Measurements from ENCODE around the gene PRKCH. TPM values are rescaled to one million over a fixed set of nuclear protein-coding genes. Genes with fewer than 3 reads are reported as not detected.

The PRKCH gene
- total RNA-seq: 15.5 TPM
- polyA plus RNA-seq (ENCODE audit: insufficient read depth in 1 of 8, insufficient read length in 8 of 8, low replicate concordance in 1 of 8): 10 to 100 TPM; 10.2 to 15.2 (median 12.1) TPM
- long read RNA-seq, donor 1, partial matches to known transcripts: 0 of 1 reads
- long read RNA-seq, donor 1, other reads (novel, unspliced or antisense): 0 of 1 reads
- long read RNA-seq, donor 2: 0 reads
- long read RNA-seq, donor 3, partial matches to known transcripts: 0 of 1 reads
- long read RNA-seq, donor 3, other reads (novel, unspliced or antisense): 0 of 1 reads
- long read RNA-seq, donor 4, partial matches to known transcripts: 0 of 1 reads
- long read RNA-seq, donor 4, other reads (novel, unspliced or antisense): 0 of 1 reads
- long read RNA-seq, donor 5: 0 reads
- long read RNA-seq, donor 6, partial matches to known transcripts: 0 of 2 reads
- long read RNA-seq, donor 6, other reads (novel, unspliced or antisense): 0 of 2 reads
- long read RNA-seq, donor 7, partial matches to known transcripts: 0 of 1 reads
- long read RNA-seq, donor 7, other reads (novel, unspliced or antisense): 0 of 1 reads
- long read RNA-seq, donor 8, partial matches to known transcripts: 0 of 4 reads
- long read RNA-seq, donor 8, other reads (novel, unspliced or antisense): 0 of 4 reads
- long read RNA-seq, donor 9, partial matches to known transcripts: 0 of 3 reads
- long read RNA-seq, donor 9, other reads (novel, unspliced or antisense): 0 of 3 reads
- long read RNA-seq, donor 10, partial matches to known transcripts: 5 of 7 reads
- long read RNA-seq, donor 10, other reads (novel, unspliced or antisense): 0 of 7 reads
- long read RNA-seq, donor 11: 0 reads

DNA sequence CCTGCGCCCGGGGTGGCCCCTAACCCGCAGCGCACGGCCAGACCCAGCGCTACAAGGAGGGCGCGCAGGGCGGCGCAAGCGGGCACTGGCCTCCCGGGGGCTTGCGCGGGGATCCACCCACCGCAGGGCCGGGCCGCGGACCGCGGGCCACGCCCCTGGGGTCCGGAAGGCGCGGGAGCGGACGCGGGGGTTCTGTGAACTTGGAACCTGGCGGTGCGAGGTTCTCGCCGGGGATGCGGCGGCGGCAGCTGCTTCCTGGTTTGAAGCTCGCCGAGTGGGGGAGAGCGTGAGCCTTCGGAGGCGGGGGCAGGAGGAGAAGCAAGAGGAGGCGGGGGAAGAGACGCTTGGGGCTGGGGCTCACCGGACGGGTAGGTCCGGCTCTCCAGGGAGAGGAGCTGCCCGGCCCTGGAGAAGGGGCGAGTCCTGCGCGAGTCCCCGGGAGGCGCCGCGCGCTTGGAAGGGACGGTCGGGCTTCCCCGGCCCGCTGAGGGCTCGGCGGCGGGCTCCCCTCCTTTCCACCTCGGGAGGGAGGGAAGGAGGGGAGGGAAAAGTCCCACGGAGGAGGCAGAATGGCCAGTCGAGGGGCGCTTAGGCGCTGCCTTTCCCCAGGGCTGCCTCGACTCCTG lies at the start of gene PRKCH:
TSS of gene PRKCH (plus strand) at position 195 of the 626 bp plus-strand sequence. CDS start 523 bp downstream, outside the sequence.
- peak within 1 kb of the TSS; percentile 69 for H3K27ac ChIP-seq (ENCODE audit: low read length)
- under 1% methylated on average over 65 of the region's 66 CpGs for WGBS (ENCODE audit: insufficient coverage)
- peak; percentile 71 for DNase-seq
- H3K27me3 ChIP-seq (ENCODE audit: control insufficient read depth, insufficient read depth, low read length): peaks cover 46% of the 10 kb centered on the region
- H3K36me3 ChIP-seq (ENCODE audit: control insufficient read depth, insufficient read depth, low read length): no peaks in the 10 kb centered on the region
- H3K9me3 ChIP-seq (replicated peaks; ENCODE audit: control insufficient read depth, low read depth, low read length): no peaks in the 10 kb centered on the region
- H3K4me1 ChIP-seq (ENCODE audit: control insufficient read depth, insufficient read depth, low read length): peaks cover 14% of the 10 kb centered on the region
- H3K4me3 ChIP-seq (ENCODE audit: low read length): peak within 1 kb of the TSS; percentile 53

DNA sequence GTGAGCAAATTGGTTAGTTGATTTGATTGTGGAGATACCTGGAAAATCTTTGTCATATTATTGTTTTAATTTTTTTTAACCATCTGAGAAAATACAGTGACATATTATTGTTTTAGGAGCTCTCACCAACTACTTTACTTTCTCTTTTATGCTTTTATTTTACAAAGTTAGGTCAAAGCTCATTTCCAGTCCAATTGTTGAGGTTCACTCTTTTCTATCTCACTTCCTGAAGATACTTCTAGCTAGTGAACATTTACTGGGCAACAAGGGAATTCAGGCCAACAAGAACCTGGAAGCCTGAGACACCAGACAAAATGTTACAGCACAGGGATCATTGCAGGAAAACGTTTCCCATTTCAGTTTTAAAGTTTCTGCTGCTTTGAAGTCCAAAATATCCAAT lies 44.1 kb upstream of the PRKCH start:
- Histone ChIP-seq H3K36me3 (ENCODE audit: control insufficient read depth, insufficient read depth, low read length) (no peaks in the 10 kb centered on the region), H3K27me3 (ENCODE audit: control insufficient read depth, insufficient read depth, low read length) (peaks cover 19% of the 10 kb centered on the region), H3K4me1 (ENCODE audit: control insufficient read depth, insufficient read depth, low read length) (peaks cover 10% of the 10 kb centered on the region), H3K4me3 (ENCODE audit: low read length) (no peak overlapping the region), H3K9me3 (replicated peaks; ENCODE audit: control insufficient read depth, low read depth, low read length) (no peaks in the 10 kb centered on the region), H3K27ac (ENCODE audit: low read length) (no peak overlapping the region)
- DNase-seq: no peak
- no CpG with 5 or more reads among the region's 1 CpG for WGBS (ENCODE audit: insufficient coverage)

DNA sequence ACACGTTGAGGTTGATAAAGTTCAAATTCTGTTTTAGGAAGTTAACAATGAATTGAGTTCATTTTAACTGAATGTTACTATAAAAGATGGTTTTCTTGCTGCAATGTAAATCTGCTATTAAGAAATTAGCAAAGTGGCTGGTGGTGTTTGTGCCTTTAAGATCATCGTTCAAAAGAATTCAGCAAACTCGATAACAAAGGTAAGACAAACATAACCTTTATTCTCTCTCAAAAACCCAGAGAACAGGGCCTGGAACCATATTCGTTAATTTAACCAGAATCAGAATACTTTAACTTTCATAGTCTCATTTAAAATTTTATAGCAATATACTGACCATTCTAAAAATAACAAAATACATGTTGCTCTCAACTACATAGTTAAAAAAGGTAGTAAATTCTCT lies 43.6 kb upstream of the PRKCH start:
- Histone ChIP-seq H3K36me3 (ENCODE audit: control insufficient read depth, insufficient read depth, low read length) (no peaks in the 10 kb centered on the region), H3K4me1 (ENCODE audit: control insufficient read depth, insufficient read depth, low read length) (peaks cover 10% of the 10 kb centered on the region), H3K27me3 (ENCODE audit: control insufficient read depth, insufficient read depth, low read length) (peaks cover 19% of the 10 kb centered on the region), H3K9me3 (replicated peaks; ENCODE audit: control insufficient read depth, low read depth, low read length) (no peaks in the 10 kb centered on the region), H3K4me3 (ENCODE audit: low read length) (no peak overlapping the region), H3K27ac (ENCODE audit: low read length) (no peak overlapping the region)
- no peak for DNase-seq
- no CpG with 5 or more reads among the region's 4 CpGs for WGBS (ENCODE audit: insufficient coverage)

DNA sequence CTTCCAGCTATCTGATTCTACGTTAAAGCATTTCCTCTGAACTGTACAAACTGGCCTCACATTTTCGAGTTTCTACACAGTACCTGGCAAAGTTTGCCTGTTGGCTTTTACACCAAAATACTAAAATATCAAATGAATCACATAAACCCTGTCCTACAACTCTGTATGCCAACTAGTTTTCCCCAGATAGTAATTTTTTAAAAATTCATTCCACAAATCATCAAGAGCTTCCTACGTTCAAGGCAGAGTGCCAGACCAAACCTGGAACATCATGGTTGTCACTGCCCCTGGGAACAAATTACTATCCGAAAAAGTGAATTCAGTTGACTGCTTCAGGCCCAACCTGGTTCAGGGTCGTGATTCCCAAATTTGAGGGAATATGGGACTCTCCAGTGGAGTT lies 42.3 kb upstream of the PRKCH start:
- H3K9me3 ChIP-seq (replicated peaks; ENCODE audit: control insufficient read depth, low read depth, low read length): no peaks in the 10 kb centered on the region
- WGBS (ENCODE audit: insufficient coverage): 26% methylated on average over 5 of the region's 5 CpGs
- H3K27me3 ChIP-seq (ENCODE audit: control insufficient read depth, insufficient read depth, low read length): peaks cover 19% of the 10 kb centered on the region
- peak; percentile 77 for DNase-seq
- peak overlapping the region; percentile 60 for H3K27ac ChIP-seq (ENCODE audit: low read length)
- H3K4me3 ChIP-seq (ENCODE audit: low read length): no peak overlapping the region
- H3K4me1 ChIP-seq (ENCODE audit: control insufficient read depth, insufficient read depth, low read length): peaks cover 10% of the 10 kb centered on the region
- H3K36me3 ChIP-seq (ENCODE audit: control insufficient read depth, insufficient read depth, low read length): no peaks in the 10 kb centered on the region

DNA sequence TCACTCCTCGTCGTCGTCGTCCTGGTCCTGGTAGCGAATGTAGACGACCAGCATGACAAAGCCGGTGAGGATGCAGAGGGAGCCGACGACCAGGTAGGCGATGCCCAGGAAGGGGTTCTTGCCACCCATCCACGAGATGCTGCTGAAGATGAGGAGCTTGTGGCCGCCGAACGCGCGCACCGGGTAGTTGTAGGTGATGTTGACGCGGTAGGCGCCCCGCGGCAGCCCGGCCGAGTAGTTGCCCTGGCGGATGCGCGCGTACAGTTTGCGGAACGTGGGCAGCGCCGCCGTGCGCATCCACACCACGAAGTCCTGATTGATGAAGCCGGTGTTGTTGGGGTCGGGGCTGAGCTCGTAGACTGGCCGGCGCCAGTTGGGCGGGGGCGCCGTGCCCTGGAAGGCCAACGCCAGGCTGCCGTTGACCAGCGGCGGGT lies 41.3 kb upstream of the PRKCH start:
- Histone ChIP-seq H3K9me3 (replicated peaks; ENCODE audit: control insufficient read depth, low read depth, low read length) (no peaks in the 10 kb centered on the region), H3K27me3 (ENCODE audit: control insufficient read depth, insufficient read depth, low read length) (peaks cover 19% of the 10 kb centered on the region), H3K4me1 (ENCODE audit: control insufficient read depth, insufficient read depth, low read length) (peaks cover 10% of the 10 kb centered on the region), H3K27ac (ENCODE audit: low read length) (peak overlapping the region; percentile 37), H3K4me3 (ENCODE audit: low read length) (peak overlapping the region; percentile 56), H3K36me3 (ENCODE audit: control insufficient read depth, insufficient read depth, low read length) (no peaks in the 10 kb centered on the region)
- no peak for DNase-seq
- 15% methylated on average over 47 of the region's 47 CpGs for WGBS (ENCODE audit: insufficient coverage)

DNA sequence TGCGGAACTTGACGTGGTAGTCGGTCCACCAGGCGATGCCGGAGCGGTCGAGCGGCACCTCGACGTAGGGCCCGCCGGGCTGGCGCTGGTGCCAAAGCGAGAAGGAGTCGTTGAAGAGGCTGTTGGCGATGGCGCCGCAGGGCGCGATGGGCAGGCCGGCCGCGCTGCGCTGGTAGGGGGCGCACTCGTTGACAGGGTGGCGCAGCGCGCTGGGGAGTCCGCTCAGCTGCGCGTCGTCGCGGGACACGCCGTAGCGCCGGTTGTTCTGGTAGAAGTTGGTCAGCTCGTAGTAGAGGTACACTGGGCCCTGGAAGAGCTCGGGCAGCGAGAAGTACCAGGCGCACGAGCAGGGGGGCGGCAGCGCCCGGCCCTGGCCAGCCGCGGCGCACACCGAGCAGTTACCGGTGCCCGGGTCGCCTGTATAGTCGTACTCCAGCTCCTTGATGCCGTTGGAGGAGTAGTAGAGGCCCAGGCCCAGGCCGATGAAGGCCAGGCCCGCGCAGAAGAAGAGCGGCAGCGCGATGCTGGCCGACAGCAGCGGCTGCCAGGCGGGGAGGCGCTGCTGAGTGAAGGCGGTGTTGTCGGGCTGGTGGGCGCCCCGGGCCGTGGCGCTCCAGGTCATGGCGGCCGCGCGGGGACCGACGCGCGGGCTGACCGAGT lies 40.7 kb upstream of the PRKCH start:
- H3K27ac ChIP-seq (ENCODE audit: low read length): peak overlapping the region; percentile 68
- H3K4me3 ChIP-seq (ENCODE audit: low read length): peak overlapping the region; percentile 56
- peak; percentile 76 for DNase-seq
- 2% methylated on average over 81 of the region's 81 CpGs for WGBS (ENCODE audit: insufficient coverage)
- no peaks in the 10 kb centered on the region for H3K36me3 ChIP-seq (ENCODE audit: control insufficient read depth, insufficient read depth, low read length)
- peaks cover 10% of the 10 kb centered on the region for H3K4me1 ChIP-seq (ENCODE audit: control insufficient read depth, insufficient read depth, low read length)
- H3K9me3 ChIP-seq (replicated peaks; ENCODE audit: control insufficient read depth, low read depth, low read length): no peaks in the 10 kb centered on the region
- peaks cover 19% of the 10 kb centered on the region for H3K27me3 ChIP-seq (ENCODE audit: control insufficient read depth, insufficient read depth, low read length)

DNA sequence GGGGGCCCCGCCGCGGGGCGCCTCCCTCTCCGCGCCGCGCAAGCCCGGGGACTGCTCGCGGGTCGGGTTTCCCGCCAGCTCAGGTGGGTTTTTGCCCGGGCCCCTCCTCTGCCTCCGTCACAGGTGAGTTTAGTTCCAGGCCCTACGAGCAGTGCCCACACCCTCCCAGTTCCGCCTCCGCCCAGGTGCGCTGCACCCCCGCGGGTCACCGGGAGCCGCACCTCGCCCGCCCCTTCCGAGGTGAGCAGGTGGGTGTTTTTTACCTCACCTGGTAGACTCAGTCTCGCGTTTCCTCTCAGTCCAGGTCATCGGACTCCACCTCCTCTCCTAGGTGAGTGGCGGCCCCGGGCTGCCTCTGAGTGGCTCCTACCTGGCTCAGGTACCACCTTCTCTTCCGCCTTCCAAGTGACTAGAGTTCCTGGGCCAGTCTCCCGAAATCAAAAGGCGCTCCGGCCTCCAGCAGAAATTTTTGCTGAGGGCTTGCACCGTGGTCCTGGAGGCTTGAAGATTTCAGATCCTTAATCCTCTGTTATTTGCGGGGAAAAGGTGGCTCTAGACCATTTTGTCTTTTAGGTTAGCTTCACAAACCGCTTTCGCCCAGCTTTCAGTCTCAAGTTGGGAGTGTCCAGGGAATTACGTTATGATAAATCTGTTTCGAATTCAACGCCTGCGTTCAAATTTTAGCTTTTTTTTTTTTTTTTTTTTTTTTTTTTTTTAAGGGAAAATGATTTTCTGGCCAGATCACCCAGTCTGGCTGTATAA lies 40.0 kb upstream of the PRKCH start, which contains the start of gene TMEM30B:
TSS of gene TMEM30B (minus strand) at position 153 of the 762 bp plus-strand sequence. CDS start 191 bp downstream, outside the sequence.
- DNase-seq: no peak
- H3K36me3 ChIP-seq (ENCODE audit: control insufficient read depth, insufficient read depth, low read length): no peaks in the 10 kb centered on the region
- H3K4me3 ChIP-seq (ENCODE audit: low read length): peak within 1 kb of the TSS; percentile 56
- peaks cover 19% of the 10 kb centered on the region for H3K27me3 ChIP-seq (ENCODE audit: control insufficient read depth, insufficient read depth, low read length)
- peak within 1 kb of the TSS; percentile 94 for H3K27ac ChIP-seq (ENCODE audit: low read length)
- H3K4me1 ChIP-seq (ENCODE audit: control insufficient read depth, insufficient read depth, low read length): peaks cover 10% of the 10 kb centered on the region
- no peaks in the 10 kb centered on the region for H3K9me3 ChIP-seq (replicated peaks; ENCODE audit: control insufficient read depth, low read depth, low read length)
- 6% methylated on average over 33 of the region's 43 CpGs for WGBS (ENCODE audit: insufficient coverage)

DNA sequence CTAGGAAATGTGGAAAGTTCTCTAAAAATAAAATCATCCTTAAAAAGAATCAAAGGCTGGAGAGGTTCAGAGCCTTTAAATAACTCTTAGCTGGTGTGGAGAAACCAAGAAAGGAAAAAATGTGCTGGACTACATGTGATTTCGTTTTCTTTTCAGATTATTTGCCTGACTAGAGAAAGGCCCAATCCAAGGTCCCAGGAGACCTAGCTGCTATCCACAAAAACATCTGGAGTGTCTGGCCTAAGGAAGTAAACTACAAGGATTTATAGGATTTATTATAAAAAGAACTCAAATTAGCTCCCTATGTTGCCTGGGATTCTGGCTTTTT lies 39.5 kb upstream of the PRKCH start:
- Histone ChIP-seq H3K27me3 (ENCODE audit: control insufficient read depth, insufficient read depth, low read length) (peaks cover 19% of the 10 kb centered on the region), H3K36me3 (ENCODE audit: control insufficient read depth, insufficient read depth, low read length) (no peaks in the 10 kb centered on the region), H3K27ac (ENCODE audit: low read length) (no peak overlapping the region), H3K4me3 (ENCODE audit: low read length) (no peak overlapping the region), H3K9me3 (replicated peaks; ENCODE audit: control insufficient read depth, low read depth, low read length) (no peaks in the 10 kb centered on the region), H3K4me1 (ENCODE audit: control insufficient read depth, insufficient read depth, low read length) (peaks cover 10% of the 10 kb centered on the region)
- peak; percentile 98 for DNase-seq
- no CpG with 5 or more reads among the region's 1 CpG for WGBS (ENCODE audit: insufficient coverage)

DNA sequence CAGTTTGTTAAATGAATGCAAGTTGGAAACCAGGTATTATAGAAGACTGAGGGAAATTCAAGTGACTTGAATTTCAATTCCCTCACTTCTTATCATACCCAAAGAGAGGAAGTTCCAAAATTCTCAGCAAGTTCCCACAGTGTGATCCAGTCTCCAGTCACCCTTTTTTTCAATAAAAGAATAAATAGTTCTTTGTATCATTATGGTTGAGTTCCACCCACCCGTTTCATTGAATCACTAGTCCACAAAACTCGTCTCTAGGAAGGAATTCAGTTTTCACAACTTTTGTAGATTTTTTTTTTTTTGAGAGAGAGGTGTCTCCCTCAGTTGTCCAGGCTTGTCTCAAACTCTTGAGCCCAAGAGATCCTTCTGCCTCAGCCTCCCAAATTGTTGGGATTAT lies 38.6 kb upstream of the PRKCH start:
- no peak overlapping the region for H3K4me3 ChIP-seq (ENCODE audit: low read length)
- H3K9me3 ChIP-seq (replicated peaks; ENCODE audit: control insufficient read depth, low read depth, low read length): no peaks in the 10 kb centered on the region
- peaks cover 10% of the 10 kb centered on the region for H3K4me1 ChIP-seq (ENCODE audit: control insufficient read depth, insufficient read depth, low read length)
- no peak for DNase-seq
- WGBS (ENCODE audit: insufficient coverage): no CpG with 5 or more reads among the region's 2 CpGs
- peaks cover 19% of the 10 kb centered on the region for H3K27me3 ChIP-seq (ENCODE audit: control insufficient read depth, insufficient read depth, low read length)
- no peaks in the 10 kb centered on the region for H3K36me3 ChIP-seq (ENCODE audit: control insufficient read depth, insufficient read depth, low read length)
- H3K27ac ChIP-seq (ENCODE audit: low read length): no peak overlapping the region

Measured in muscle of leg (tissue), 16 donors.